IMR-90 (cell line): ENCODE measurements around the gene NEIL3. TPM values are rescaled to one million over a fixed set of nuclear protein-coding genes. Genes with fewer than 3 reads are reported as not detected.
A peak's percentile ranks its signal among the peaks of the same experiment; 100 is the strongest.

ENCODE experiments used
- ATAC-seq: fragments of 200-7000 bp; cut with Tn5 transposase; 2 replicates; pipeline ENCODE4 v1.9.1; 2020; ENCODE audit warnings: low read depth, mild to moderate bottlenecking, moderate library complexity
- BruUV-seq: library from RNA; stranded (reverse); fragments of 400-500 nt; replicated peaks from 2 replicates; lab custom pipeline; 2021; lab: Mats Ljungman, UMichigan
- CTCF ChIA-PET: fragments of 300-600 bp; formaldehyde crosslinking; extraction: SDS; loops from one replicate; lab custom pipeline; 2021; ENCODE audit warnings: antibody characterized with exemption; lab: Yijun Ruan, JAX
- POLR2A ChIA-PET: fragments of 300-600 bp; sonication (Branson Sonifier 250); formaldehyde crosslinking; loops from one replicate; lab custom pipeline; 2022; ENCODE audit warnings: antibody characterized with exemption; ENCODE audit not compliant: unreplicated experiment; lab: Charles Lee
- DNase-seq: peaks from one replicate; pipeline ENCODE4 v3.0.0; 2013
- H2AFZ ChIP-seq: replicated peaks from 2 replicates; pipeline ENCODE3; 2013; ENCODE audit warnings: low read length, mild to moderate bottlenecking; ENCODE audit not compliant: poor library complexity
- H2AK5ac ChIP-seq: 2 replicates; pipeline ENCODE4 v1.6.1; 2013; ENCODE audit warnings: low read depth, low read length, inconsistent platforms
- H2AK9ac ChIP-seq: replicated peaks from 2 replicates; pipeline ENCODE3; 2013; ENCODE audit warnings: mild to moderate bottlenecking, low read depth, low read length, moderate library complexity; ENCODE audit not compliant: poor library complexity
- H2BK120ac ChIP-seq: 2 replicates; pipeline ENCODE4 v1.6.1; 2013; ENCODE audit warnings: low read depth, low read length, inconsistent platforms
- H2BK15ac ChIP-seq: 3 replicates; pipeline ENCODE4 v1.6.1; 2013; ENCODE audit warnings: low read depth, low read length, inconsistent platforms
- H2BK20ac ChIP-seq: 2 replicates; pipeline ENCODE4 v1.6.1; 2013; ENCODE audit warnings: low read depth, mild to moderate bottlenecking, inconsistent platforms, low read length, moderate library complexity
- H2BK5ac ChIP-seq: 2 replicates; pipeline ENCODE4 v1.6.1; 2013; ENCODE audit warnings: mild to moderate bottlenecking, low read depth, low read length, inconsistent platforms; ENCODE audit not compliant: poor library complexity, severe bottlenecking
- H3K14ac ChIP-seq: replicated peaks from 2 replicates; pipeline ENCODE4 v1.6.1; 2013; ENCODE audit warnings: low read depth, low read length, inconsistent platforms
- H3K18ac ChIP-seq: 2 replicates; pipeline ENCODE4 v1.6.1; 2013; ENCODE audit warnings: low read depth, low read length, control low read depth
- H3K23ac ChIP-seq: 2 replicates; pipeline ENCODE4 v1.6.1; 2013; ENCODE audit warnings: low read depth, low read length, inconsistent platforms
- H3K27ac ChIP-seq: 2 replicates; pipeline ENCODE4 v1.5.1; 2013; ENCODE audit warnings: mild to moderate bottlenecking, control low read depth, low read length; ENCODE audit not compliant: insufficient read depth
- H3K27me3 ChIP-seq: 2 replicates; pipeline ENCODE4 v1.6.1; 2013; ENCODE audit warnings: low read length; ENCODE audit not compliant: control insufficient read depth, insufficient read depth
- H3K36me3 ChIP-seq: 2 replicates; pipeline ENCODE4 v1.6.1; 2013; ENCODE audit warnings: low read length, mixed read lengths; ENCODE audit not compliant: control insufficient read depth, insufficient read depth
- H3K4ac ChIP-seq: 2 replicates; pipeline ENCODE4 v1.6.1; 2013; ENCODE audit warnings: low read depth, low read length, inconsistent platforms
- H3K4me1 ChIP-seq: 2 replicates; pipeline ENCODE4 v1.6.1; 2013; ENCODE audit warnings: low read length, mixed read lengths; ENCODE audit not compliant: control insufficient read depth, insufficient read depth
- H3K4me2 ChIP-seq: 2 replicates; pipeline ENCODE4 v1.6.1; 2013; ENCODE audit warnings: low read depth, mild to moderate bottlenecking, control low read depth, low read length, moderate library complexity
- H3K4me3 ChIP-seq: 2 replicates; pipeline ENCODE4 v1.5.1; 2013; ENCODE audit warnings: low read depth, mild to moderate bottlenecking, control low read depth, low read length, moderate library complexity; ENCODE audit not compliant: insufficient read depth
- H3K56ac ChIP-seq: 2 replicates; pipeline ENCODE4 v1.6.1; 2013; ENCODE audit warnings: low read length, inconsistent platforms; ENCODE audit not compliant: insufficient read depth; ENCODE audit errors: extremely low read depth
- H3K79me1 ChIP-seq, 2 experiments: 2 replicates each; pipeline ENCODE4 v1.6.1; 2013; ENCODE audit warnings: low read length in 2 of 2, inconsistent platforms in 1 of 2, low read depth in 1 of 2
- H3K9ac ChIP-seq: 2 replicates; pipeline ENCODE4 v1.6.1; 2013; ENCODE audit warnings: low read depth, low read length, control low read depth
- H3K9me1 ChIP-seq: 2 replicates; pipeline ENCODE4 v1.6.1; 2013; ENCODE audit warnings: low read length, inconsistent platforms; ENCODE audit not compliant: insufficient read depth
- H3K9me3 ChIP-seq: 2 replicates; pipeline ENCODE4 v1.6.1; 2013; ENCODE audit warnings: low read length; ENCODE audit not compliant: control insufficient read depth, insufficient read depth
- H4K20me1 ChIP-seq: 2 replicates; pipeline ENCODE4 v1.6.1; 2013; ENCODE audit warnings: low read length, inconsistent platforms; ENCODE audit not compliant: insufficient read depth
- H4K5ac ChIP-seq: 2 replicates; pipeline ENCODE4 v1.6.1; 2013; ENCODE audit warnings: mild to moderate bottlenecking, low read depth, low read length, control low read depth
- H4K8ac ChIP-seq, 2 experiments: 2 replicates each; pipeline ENCODE4 v1.6.1; 2013; ENCODE audit warnings: low read depth in 2 of 2, low read length in 2 of 2, control low read depth in 1 of 2, inconsistent platforms in 1 of 2
- H4K91ac ChIP-seq: 2 replicates; pipeline ENCODE4 v1.6.1; 2013; ENCODE audit warnings: low read depth, low read length, inconsistent platforms; ENCODE audit not compliant: insufficient read depth
- BHLHE40 ChIP-seq: fragments of 150-350 bp; IDR thresholded peaks from 2 replicates; pipeline ENCODE4 v1.6.1; 2016; ENCODE audit warnings: mild to moderate bottlenecking, low read depth, low read length
- NFE2L2 ChIP-seq: fragments of 150-350 bp; IDR thresholded peaks from 2 replicates; pipeline ENCODE4 v1.6.1; 2016; ENCODE audit warnings: low read depth, mild to moderate bottlenecking, low read length
- RAD21 ChIP-seq: IDR thresholded peaks from 2 replicates; pipeline ENCODE4 v1.6.1; 2012; ENCODE audit warnings: low read length, improper control_type of control experiment
- SMC3 ChIP-seq: fragments of 150-350 bp; IDR thresholded peaks from 2 replicates; pipeline ENCODE4 v1.6.1; 2016; ENCODE audit warnings: low read depth, mild to moderate bottlenecking, antibody characterized with exemption, low read length, moderate library complexity
- WGBS, 2 experiments: methylation state at CpG; one replicate each; pipeline versions ENCODE4 v1.1.5 to v1.1.7; 2013; ENCODE audit warnings: missing lambda C conversion rate in 2 of 2; ENCODE audit not compliant: insufficient read length in 1 of 2; ENCODE audit errors: extremely low coverage in 2 of 2; 5-methylcytosine and 5-hydroxymethylcytosine counted together
- dilution Hi-C: fragments of 300-500 bp; cut with HindIII; formaldehyde crosslinking; loops from one replicate; pipeline ENCODE4 v1.14.3; 2018; ENCODE audit warnings: low sequenced_read_pairs; ENCODE audit not compliant: unreplicated experiment
- in situ Hi-C: fragments of 300-500 bp; cut with MboI; formaldehyde crosslinking; loops from 3 replicates; pipeline ENCODE4 v1.14.3; 2019; ENCODE audit warnings: low sequenced_read_pairs, inconsistent platforms, mixed read lengths
- intact Hi-C: fragments of 100-400 bp; cut with micrococcal nuclease; formaldehyde crosslinking; loops from 2 replicates; pipeline ENCODE4 v1.10.0; 2022
- polyA plus RNA-seq, 3 experiments: library from polyadenylated mRNA; depleted of rRNA; stranded (reverse); fragments of >200 nt; gene quantifications; 2 replicates each; pipeline ENCODE4 v1.2.3, GENCODE V29; 2012; ENCODE audit warnings: low replicate concordance in 1 of 3
- total RNA-seq: library from RNA; depleted of rRNA; stranded (reverse); fragments of >200 nt; gene quantifications from 2 replicates; pipeline ENCODE4 v1.2.3, GENCODE V29; 2012
- TF ChIP-seq, protein P1 (sequence below): conservative IDR thresholded peaks from 2 replicates; pipeline ENCODE4 v1.5.1; 2012; ENCODE audit warnings: mild to moderate bottlenecking, low read depth, low read length, improper control_type of control experiment

Gene NEIL3
- total and polyA plus RNA-seq, 2 of the 4 experiments (the other 2 are of a cell fraction) = 4.4 to 7.9 TPM

DNA sequence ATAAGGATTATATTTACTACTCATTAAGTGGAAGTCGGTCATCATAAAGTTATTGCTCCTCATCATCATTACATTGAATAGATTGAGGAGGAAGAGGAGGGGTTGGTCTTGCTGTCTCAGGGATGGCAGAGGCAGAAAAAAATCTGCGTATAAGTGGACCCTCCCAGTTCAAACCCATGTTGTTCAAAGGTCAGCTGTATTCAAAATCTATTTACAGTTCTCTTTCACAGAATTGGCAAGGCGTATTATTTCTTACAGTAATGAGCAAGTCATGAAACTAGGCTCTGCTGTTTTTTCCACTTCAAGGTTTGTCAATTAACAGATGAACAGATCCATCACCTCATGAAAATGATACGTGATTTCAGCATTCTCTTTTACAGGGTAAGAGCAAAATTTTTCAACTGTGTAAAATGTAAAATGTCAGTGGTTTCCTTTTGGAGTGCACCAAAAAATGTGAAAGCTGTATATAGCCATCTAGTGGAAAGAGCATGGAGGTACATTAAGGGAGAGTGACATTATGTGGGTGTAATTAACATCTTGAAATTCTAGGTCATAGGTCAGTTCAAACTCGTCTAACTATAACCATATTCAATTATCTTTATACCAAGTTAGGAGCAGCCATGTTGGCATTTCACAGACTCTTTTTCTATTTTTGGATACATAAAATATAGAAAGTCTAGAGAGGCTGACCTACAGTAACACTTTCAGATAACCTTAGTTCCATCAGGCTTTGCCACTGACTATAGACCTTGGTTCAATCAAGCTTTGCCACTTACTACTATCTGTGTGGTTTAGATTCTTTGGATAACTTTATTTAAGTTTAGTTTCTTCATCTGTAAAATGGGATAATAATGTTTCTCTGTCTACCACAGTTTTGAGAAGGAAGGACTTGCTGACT, 30.1 kb downstream of the NEIL3 start:
- no peaks in the 10 kb centered on the region for H3K36me3 ChIP-seq
- no peak overlapping the region; the same call in 1 of the 2 replicates for H3K27ac ChIP-seq
- dilution Hi-C loops = no loop called here

More for the DNA sequence above, 30.1 kb downstream of the NEIL3 start:
- no peak overlapping the region for H2AK5ac ChIP-seq
- no peak overlapping the region for H3K23ac ChIP-seq
- DNase-seq = peak; percentile 51
- H3K27me3 ChIP-seq = no peaks in the 10 kb centered on the region
- H2AK9ac ChIP-seq = no peak overlapping the region
- H3K14ac ChIP-seq = no peak overlapping the region
- no CpG with 5 or more reads among the region's 5 CpGs for WGBS, 2 experiments
- H2BK5ac ChIP-seq = peak overlapping the region; percentile 66
- ChIA-PET CTCF (interaction anchor here (0.6 to 2.7 kb wide), 4 partner anchors 90 to 1942 kb away, joined by 3 to 16 read pairs (median 4); no protein-coding TSS in a partner anchor), POLR2A (interaction anchor here (0.6 kb wide), 1 partner anchor 14 kb away, joined by 6 read pairs; no protein-coding TSS in a partner anchor)
- peaks cover 0 to 7% of the 10 kb centered on the region in 2 experiments; a peak in 2 of 4 replicates for H3K79me1 ChIP-seq
- H2BK15ac ChIP-seq = peak overlapping the region; percentile 15; the same call in 1 of the 3 replicates
- peak overlapping the region; percentile 88; the same call in 1 of the 2 replicates for H3K18ac ChIP-seq
- no peak overlapping the region for H3K4me3 ChIP-seq
- TF ChIP-seq, protein P1, sequence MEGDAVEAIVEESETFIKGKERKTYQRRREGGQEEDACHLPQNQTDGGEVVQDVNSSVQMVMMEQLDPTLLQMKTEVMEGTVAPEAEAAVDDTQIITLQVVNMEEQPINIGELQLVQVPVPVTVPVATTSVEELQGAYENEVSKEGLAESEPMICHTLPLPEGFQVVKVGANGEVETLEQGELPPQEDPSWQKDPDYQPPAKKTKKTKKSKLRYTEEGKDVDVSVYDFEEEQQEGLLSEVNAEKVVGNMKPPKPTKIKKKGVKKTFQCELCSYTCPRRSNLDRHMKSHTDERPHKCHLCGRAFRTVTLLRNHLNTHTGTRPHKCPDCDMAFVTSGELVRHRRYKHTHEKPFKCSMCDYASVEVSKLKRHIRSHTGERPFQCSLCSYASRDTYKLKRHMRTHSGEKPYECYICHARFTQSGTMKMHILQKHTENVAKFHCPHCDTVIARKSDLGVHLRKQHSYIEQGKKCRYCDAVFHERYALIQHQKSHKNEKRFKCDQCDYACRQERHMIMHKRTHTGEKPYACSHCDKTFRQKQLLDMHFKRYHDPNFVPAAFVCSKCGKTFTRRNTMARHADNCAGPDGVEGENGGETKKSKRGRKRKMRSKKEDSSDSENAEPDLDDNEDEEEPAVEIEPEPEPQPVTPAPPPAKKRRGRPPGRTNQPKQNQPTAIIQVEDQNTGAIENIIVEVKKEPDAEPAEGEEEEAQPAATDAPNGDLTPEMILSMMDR = peak; percentile 79
- TF ChIP-seq BHLHE40 (no peak), RAD21 (peak; percentile 80), SMC3 (peak; percentile 86), NFE2L2 (no peak)
- H3K4ac ChIP-seq = peak overlapping the region; percentile 24; the same call in 1 of the 2 replicates
- peak; percentile 84 for ATAC-seq
- peak overlapping the region; percentile 84; the same call in 1 of the 2 replicates for H3K4me2 ChIP-seq
- H4K91ac ChIP-seq = no peak overlapping the region
- peak overlapping the region; percentile 16; the same call in 1 of the 2 replicates for H2BK20ac ChIP-seq
- no peaks in the 10 kb centered on the region; the same call in 1 of the 2 replicates for H3K9me1 ChIP-seq
- H2BK120ac ChIP-seq = peak overlapping the region; percentile 36; the same call in 1 of the 2 replicates
- intact Hi-C loops (loop anchor here (1.0 to 10.0 kb wide), 5 partner anchors 89 to 963 kb away; partner anchors contain the start of gene VEGFC), in situ Hi-C loops (loop anchor here (5.0 to 25.0 kb wide), 4 partner anchors 82 to 965 kb away; partner anchors contain the start of gene VEGFC)
- peak overlapping the region; percentile 92 for H4K5ac ChIP-seq
- no peak overlapping the region for H3K9ac ChIP-seq
- H2AFZ ChIP-seq = no peak overlapping the region
- H4K20me1 ChIP-seq = no peaks in the 10 kb centered on the region
- H3K4me1 ChIP-seq = peaks cover 2% of the 10 kb centered on the region; the same call in 1 of the 2 replicates
- no peak overlapping the region for H3K56ac ChIP-seq
- BruUV-seq = no TSS peak
- H3K9me3 ChIP-seq = no peaks in the 10 kb centered on the region
- H4K8ac ChIP-seq = peak overlapping the region in 1 of 2 experiments; percentile 79; a peak in 2 of 4 replicates
